Endothelial cell of umbilical vein (primary cell): ENCODE measurements around the gene HECTD4. TPM values are rescaled to one million over a fixed set of nuclear protein-coding genes. Genes with fewer than 3 reads are reported as not detected.

Source experiments
- BruUV-seq: library from RNA; stranded (reverse); fragments of 400-500 nt; replicated peaks from 2 replicates; lab custom pipeline; 2021; lab: Mats Ljungman, UMichigan
- CTCF ChIA-PET: fragments of 300-600, 350-600 bp; sonication (Branson Sonifier 250); formaldehyde crosslinking; loops from one replicate; lab custom pipeline; 2021; ENCODE audit warnings: antibody characterized with exemption, inconsistent platforms; lab: Charles Lee
- POLR2A ChIA-PET: fragments of 300-600, 350-600 bp; sonication (Branson Sonifier 250); formaldehyde crosslinking; loops from one replicate; lab custom pipeline; 2021; ENCODE audit warnings: antibody characterized with exemption, inconsistent platforms; lab: Charles Lee
- DNase-seq: peaks from one replicate; pipeline ENCODE4 v3.0.0-alpha.2; 2011; ENCODE audit warnings: low read depth, low spot score
- FAIRE-seq: peaks from 2 replicates; lab custom pipeline; 2011; peaks lifted over from hg19 to GRCh38; lab: Jason Lieb, UNC
- H2AFZ ChIP-seq: 2 replicates; pipeline ENCODE4 v1.6.0; 2012; ENCODE audit warnings: low read depth, low read length, control low read depth, inconsistent platforms
- H3K27ac ChIP-seq: 2 replicates; pipeline ENCODE4 v1.5.1; 2011; ENCODE audit warnings: low read depth, mild to moderate bottlenecking, control low read depth, low read length, moderate library complexity; ENCODE audit not compliant: insufficient read depth
- H3K27me3 ChIP-seq, 2 experiments: 2 replicates each; pipeline versions ENCODE4 v1.6.0 to v1.6.1; 2011; ENCODE audit warnings: low read length in 2 of 2, mixed read lengths in 1 of 2; ENCODE audit not compliant: control insufficient read depth in 2 of 2, insufficient read depth in 2 of 2
- H3K36me3 ChIP-seq, 2 experiments: 2 replicates in 1 of 2; 3 replicates in 1 of 2; pipeline ENCODE4 v1.5.1; 2011; ENCODE audit warnings: low read length in 2 of 2, mild to moderate bottlenecking in 1 of 2, moderate library complexity in 1 of 2; ENCODE audit not compliant: control insufficient read depth in 2 of 2, insufficient read depth in 2 of 2; ENCODE audit errors: extremely low read depth in 1 of 2
- H3K4me1 ChIP-seq: 3 replicates; pipeline ENCODE4 v1.5.1; 2011; ENCODE audit warnings: mild to moderate bottlenecking, low read length; ENCODE audit not compliant: control insufficient read depth, insufficient read depth; ENCODE audit errors: extremely low read depth
- H3K4me2 ChIP-seq: 2 replicates; pipeline ENCODE4 v1.6.1; 2011; ENCODE audit warnings: low read length, control low read depth, mixed read lengths; ENCODE audit not compliant: insufficient read depth
- H3K4me3 ChIP-seq, 3 experiments: fragments of 200-600 bp in 1 of 3; sonication (generic), shearing (Covaris generic) in 1 of 3; replicated peaks in 1 of 3; 2 replicates each; pipeline ENCODE4 v1.5.1; 2011 to 2016; ENCODE audit warnings: control low read depth in 3 of 3, low read length in 3 of 3, mild to moderate bottlenecking in 2 of 3, inconsistent platforms in 1 of 3, low read depth in 1 of 3, moderate library complexity in 1 of 3; ENCODE audit not compliant: insufficient read depth in 1 of 3
- H3K79me2 ChIP-seq: 2 replicates; pipeline ENCODE4 v1.6.0; 2012; ENCODE audit warnings: low read length, inconsistent platforms; ENCODE audit not compliant: control insufficient read depth, insufficient read depth
- H3K9ac ChIP-seq: replicated peaks from 2 replicates; pipeline ENCODE3; 2011; ENCODE audit warnings: low read length, control low read depth; ENCODE audit not compliant: insufficient read depth; ENCODE audit errors: extremely low read depth
- H3K9me1 ChIP-seq: replicated peaks from 3 replicates; pipeline ENCODE4 v1.6.0; 2011; ENCODE audit warnings: mild to moderate bottlenecking, low read length; ENCODE audit not compliant: control insufficient read depth, insufficient read depth; ENCODE audit errors: extremely low read depth
- H3K9me3 ChIP-seq: replicated peaks from 2 replicates; pipeline ENCODE4 v1.5.1; 2012; ENCODE audit warnings: low read length, inconsistent platforms; ENCODE audit not compliant: control insufficient read depth, insufficient read depth
- H4K20me1 ChIP-seq: replicated peaks from 2 replicates; pipeline ENCODE3; 2011; ENCODE audit warnings: mild to moderate bottlenecking, low read length; ENCODE audit not compliant: control insufficient read depth, insufficient read depth; ENCODE audit errors: extremely low read depth
- EZH2 ChIP-seq: IDR thresholded peaks from 2 replicates; pipeline ENCODE4 v1.6.1; 2012; ENCODE audit warnings: borderline replicate concordance, low read depth, mild to moderate bottlenecking, moderate library complexity, low read length, inconsistent platforms; ENCODE audit not compliant: severe bottlenecking
- FOS ChIP-seq: IDR thresholded peaks from 2 replicates; pipeline ENCODE4 v1.6.1; 2011; ENCODE audit warnings: mild to moderate bottlenecking, low read length, moderate library complexity, borderline replicate concordance; ENCODE audit not compliant: insufficient read depth
- GATA2 ChIP-seq: IDR thresholded peaks from 2 replicates; pipeline ENCODE4 v1.7.0; 2011; ENCODE audit warnings: low read depth, mild to moderate bottlenecking, moderate library complexity, mixed read lengths, low read length; ENCODE audit not compliant: insufficient read length, insufficient read depth
- JUN ChIP-seq: IDR thresholded peaks from 2 replicates; pipeline ENCODE4 v1.6.1; 2011; ENCODE audit warnings: borderline replicate concordance, low read depth; ENCODE audit not compliant: insufficient read length, insufficient read depth
- MYC ChIP-seq: IDR thresholded peaks from one replicate; pipeline ENCODE4 v1.6.1; 2011; ENCODE audit warnings: mild to moderate bottlenecking, low read depth, low read length
- POLR2A ChIP-seq: IDR thresholded peaks from 2 replicates; pipeline ENCODE4 v1.6.1; 2012; ENCODE audit warnings: low read depth, mild to moderate bottlenecking, control low read depth, low read length
- POLR2AphosphoS5 ChIP-seq: IDR thresholded peaks from 2 replicates; pipeline ENCODE4 v1.6.1; 2012; ENCODE audit warnings: low read depth, mild to moderate bottlenecking, control low read depth, low read length, moderate library complexity; ENCODE audit not compliant: insufficient read depth
- dilution Hi-C: fragments of 300-500 bp; cut with MboI; formaldehyde crosslinking; loops from one replicate; pipeline ENCODE4 v1.15.0; 2019; ENCODE audit warnings: low sequenced_read_pairs; ENCODE audit not compliant: extremely low pct_ligation_motif_present
- intact Hi-C: fragments of 100-400 bp; cut with micrococcal nuclease; formaldehyde crosslinking; loops from one replicate; pipeline ENCODE4 v1.10.0; 2022
- polyA plus RNA-seq, 4 experiments: library from polyadenylated mRNA; depleted of rRNA in 3 of 4; stranded (reverse) in 3 of 4; unstranded in 1 of 4; fragments of >200 nt; gene quantifications; 2 replicates each; pipeline versions ENCODE4 v1.2.1 to v1.2.3, GENCODE V29; 2011 to 2012; ENCODE audit warnings: missing spikeins in 1 of 4
- total RNA-seq: library from RNA; stranded (reverse); gene quantifications from 2 replicates; pipeline ENCODE4 v1.2.3, GENCODE V29; 2021
- TF ChIP-seq, protein P1 (sequence below), 2 donors: IDR thresholded peaks; 1 replicate in 1 of 2; 2 replicates in 1 of 2; pipeline ENCODE4 v1.5.1; 2011; ENCODE audit warnings: low read length in 2 of 2, mild to moderate bottlenecking in 2 of 2, moderate library complexity in 2 of 2, control low read depth in 1 of 2, inconsistent platforms in 1 of 2, low read depth in 1 of 2; ENCODE audit not compliant: insufficient read depth in 1 of 2; ENCODE audit errors: extremely low read depth in 1 of 2
- TF ChIP-seq, protein P2 (sequence below): IDR thresholded peaks from 2 replicates; pipeline ENCODE4 v1.6.1; 2011; ENCODE audit not compliant: insufficient read depth, insufficient read length

The HECTD4 gene
- total and polyA plus RNA-seq, 2 donors (not counting 3 experiments of a cell fraction or from before 2014, with no cell fraction given) = 9.7 to 47.7 TPM

- POLR2A ChIA-PET = no interaction called here
- no TSS peak for BruUV-seq
- no peak for DNase-seq
- no peaks in the 10 kb centered on the region for H3K79me2 ChIP-seq
- H3K9ac ChIP-seq = no peak overlapping the region
- H3K4me2 ChIP-seq = no peak overlapping the region
- no peaks in the 10 kb centered on the region for H3K4me1 ChIP-seq
- dilution Hi-C loops = no loop called here
- intact Hi-C loops = no loop called here
- CTCF ChIA-PET = no interaction called here
- no peak for FAIRE-seq
- H3K27me3 ChIP-seq = no peaks in the 10 kb centered on the region
- H3K27ac ChIP-seq = no peak overlapping the region
- no peaks in the 10 kb centered on the region for H3K9me1 ChIP-seq
- no peak overlapping the region for H2AFZ ChIP-seq
- H3K36me3 ChIP-seq = peaks cover under 1 to 5% of the 10 kb centered on the region in 2 experiments
- H3K4me3 ChIP-seq = no peak overlapping the region
- no peak for TF ChIP-seq FOS
- TF ChIP-seq POLR2A = no peak
- no peak for TF ChIP-seq EZH2
- TF ChIP-seq POLR2AphosphoS5 = no peak
- TF ChIP-seq GATA2 = no peak
- TF ChIP-seq MYC = no peak
- no peak for TF ChIP-seq JUN
- TF ChIP-seq, protein P1, sequence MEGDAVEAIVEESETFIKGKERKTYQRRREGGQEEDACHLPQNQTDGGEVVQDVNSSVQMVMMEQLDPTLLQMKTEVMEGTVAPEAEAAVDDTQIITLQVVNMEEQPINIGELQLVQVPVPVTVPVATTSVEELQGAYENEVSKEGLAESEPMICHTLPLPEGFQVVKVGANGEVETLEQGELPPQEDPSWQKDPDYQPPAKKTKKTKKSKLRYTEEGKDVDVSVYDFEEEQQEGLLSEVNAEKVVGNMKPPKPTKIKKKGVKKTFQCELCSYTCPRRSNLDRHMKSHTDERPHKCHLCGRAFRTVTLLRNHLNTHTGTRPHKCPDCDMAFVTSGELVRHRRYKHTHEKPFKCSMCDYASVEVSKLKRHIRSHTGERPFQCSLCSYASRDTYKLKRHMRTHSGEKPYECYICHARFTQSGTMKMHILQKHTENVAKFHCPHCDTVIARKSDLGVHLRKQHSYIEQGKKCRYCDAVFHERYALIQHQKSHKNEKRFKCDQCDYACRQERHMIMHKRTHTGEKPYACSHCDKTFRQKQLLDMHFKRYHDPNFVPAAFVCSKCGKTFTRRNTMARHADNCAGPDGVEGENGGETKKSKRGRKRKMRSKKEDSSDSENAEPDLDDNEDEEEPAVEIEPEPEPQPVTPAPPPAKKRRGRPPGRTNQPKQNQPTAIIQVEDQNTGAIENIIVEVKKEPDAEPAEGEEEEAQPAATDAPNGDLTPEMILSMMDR (IDR thresholded peaks at IDR 0.05; ENCODE audit: extremely low read depth in 1 of 2, insufficient read depth in 1 of 2, low read depth in 1 of 2, low read length in 2 of 2) = no peak
- TF ChIP-seq, protein P2, sequence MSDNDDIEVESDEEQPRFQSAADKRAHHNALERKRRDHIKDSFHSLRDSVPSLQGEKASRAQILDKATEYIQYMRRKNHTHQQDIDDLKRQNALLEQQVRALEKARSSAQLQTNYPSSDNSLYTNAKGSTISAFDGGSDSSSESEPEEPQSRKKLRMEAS = no peak
- H4K20me1 ChIP-seq = no peaks in the 10 kb centered on the region
- no peaks in the 10 kb centered on the region for H3K9me3 ChIP-seq
These were observed 107.0 kb downstream of the HECTD4 start for GRCh38 chr12:112275207-112275606.
